ENCODE results near the gene DNM1.

Gene DNM1

DNA sequence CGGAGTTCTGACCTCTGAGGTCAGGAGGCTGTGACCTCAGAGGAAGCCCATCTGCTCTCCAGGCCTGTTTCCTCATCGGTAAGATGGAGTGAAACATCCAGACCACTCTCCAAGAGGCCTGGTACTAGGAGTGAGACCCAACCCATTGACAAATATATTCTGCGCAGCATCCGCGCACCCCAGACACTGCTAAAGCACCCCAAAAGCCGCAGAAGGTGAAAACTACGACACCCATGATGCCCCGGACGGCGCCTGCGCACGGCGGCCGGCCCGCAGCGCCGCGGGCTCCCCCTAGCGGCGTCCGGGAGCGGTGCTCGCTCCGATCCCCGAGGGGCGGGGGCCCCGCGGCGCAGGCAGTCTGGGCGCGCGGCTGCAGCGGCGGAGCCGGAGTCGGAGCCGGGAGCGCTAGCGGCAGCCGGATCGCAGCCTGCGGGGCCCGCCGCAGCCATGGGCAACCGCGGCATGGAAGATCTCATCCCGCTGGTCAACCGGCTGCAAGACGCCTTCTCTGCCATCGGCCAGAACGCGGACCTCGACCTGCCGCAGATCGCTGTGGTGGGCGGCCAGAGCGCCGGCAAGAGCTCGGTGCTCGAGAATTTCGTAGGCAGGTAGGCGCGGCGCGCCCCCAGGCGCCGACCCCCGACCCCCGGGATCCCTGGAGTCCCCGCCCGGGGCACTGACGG is at the start of gene DNM1:
Gene DNM1, plus strand, starts transcription at position 356 of the 683 bp plus-strand sequence. Its CDS starts 92 bp downstream, at position 448.
- Histone ChIP-seq H3K27me3 (ENCODE audit: control insufficient read depth, insufficient read depth, low read length) (peaks cover 28% of the 10 kb centered on the region), H3K4me1 (ENCODE audit: control insufficient read depth, insufficient read depth, low read length) (peaks cover 13% of the 10 kb centered on the region), H3K9me3 (ENCODE audit: control insufficient read depth, low read length) (no peaks in the 10 kb centered on the region), H3K4me3 (ENCODE audit: low read length) (no peak within 1 kb of the TSS), H3K36me3 (ENCODE audit: control insufficient read depth, insufficient read depth, low read length) (no peaks in the 10 kb centered on the region), H3K9ac (ENCODE audit: low read length) (peak within 1 kb of the TSS; percentile 15)

DNA sequence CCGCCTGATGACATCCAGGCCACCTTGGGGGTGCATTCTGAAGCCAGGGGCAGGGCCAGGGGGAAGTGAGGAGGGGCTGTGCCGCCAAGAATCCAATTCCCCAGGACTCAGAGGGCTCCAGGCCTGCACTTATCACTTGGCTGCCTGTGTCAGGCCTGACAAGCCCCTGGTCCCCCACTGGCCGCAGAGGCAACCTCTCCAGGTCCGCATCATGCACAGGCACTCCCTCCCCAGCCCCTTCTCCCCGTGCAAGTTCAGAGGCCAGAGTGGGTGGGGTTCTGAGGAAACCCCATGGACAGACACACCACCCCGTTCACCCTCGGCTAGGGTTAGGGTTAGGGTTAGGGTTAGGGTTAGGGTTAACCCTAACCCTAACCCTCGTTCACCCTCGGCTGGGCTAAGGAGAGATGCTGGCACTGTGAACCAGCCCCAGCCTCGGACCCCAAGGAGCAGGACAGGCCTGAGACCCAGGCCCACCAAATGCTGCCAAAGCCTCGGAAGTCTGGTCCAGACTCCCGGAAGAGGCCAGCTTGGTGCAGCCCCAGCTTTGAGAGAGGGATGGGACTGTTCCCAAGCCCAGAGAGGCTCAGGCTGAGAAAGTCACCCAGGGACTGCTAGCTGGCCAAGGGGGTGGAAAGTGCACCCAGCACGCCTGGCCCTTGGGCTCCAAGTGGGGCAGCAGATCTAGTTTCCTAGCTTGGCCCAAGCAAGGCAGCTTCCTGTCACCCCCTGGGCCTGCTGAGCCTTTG is 49.1 kb upstream of the DNM1 start:
- Histone ChIP-seq H3K4me3 (ENCODE audit: low read length) (no peak overlapping the region), H3K9ac (ENCODE audit: low read length) (no peak overlapping the region), H3K9me3 (ENCODE audit: control insufficient read depth, low read length) (no peaks in the 10 kb centered on the region), H3K27me3 (ENCODE audit: control insufficient read depth, insufficient read depth, low read length) (no peaks in the 10 kb centered on the region), H3K36me3 (ENCODE audit: control insufficient read depth, insufficient read depth, low read length) (no peaks in the 10 kb centered on the region), H3K4me1 (ENCODE audit: control insufficient read depth, insufficient read depth, low read length) (peaks cover 23% of the 10 kb centered on the region)

DNA sequence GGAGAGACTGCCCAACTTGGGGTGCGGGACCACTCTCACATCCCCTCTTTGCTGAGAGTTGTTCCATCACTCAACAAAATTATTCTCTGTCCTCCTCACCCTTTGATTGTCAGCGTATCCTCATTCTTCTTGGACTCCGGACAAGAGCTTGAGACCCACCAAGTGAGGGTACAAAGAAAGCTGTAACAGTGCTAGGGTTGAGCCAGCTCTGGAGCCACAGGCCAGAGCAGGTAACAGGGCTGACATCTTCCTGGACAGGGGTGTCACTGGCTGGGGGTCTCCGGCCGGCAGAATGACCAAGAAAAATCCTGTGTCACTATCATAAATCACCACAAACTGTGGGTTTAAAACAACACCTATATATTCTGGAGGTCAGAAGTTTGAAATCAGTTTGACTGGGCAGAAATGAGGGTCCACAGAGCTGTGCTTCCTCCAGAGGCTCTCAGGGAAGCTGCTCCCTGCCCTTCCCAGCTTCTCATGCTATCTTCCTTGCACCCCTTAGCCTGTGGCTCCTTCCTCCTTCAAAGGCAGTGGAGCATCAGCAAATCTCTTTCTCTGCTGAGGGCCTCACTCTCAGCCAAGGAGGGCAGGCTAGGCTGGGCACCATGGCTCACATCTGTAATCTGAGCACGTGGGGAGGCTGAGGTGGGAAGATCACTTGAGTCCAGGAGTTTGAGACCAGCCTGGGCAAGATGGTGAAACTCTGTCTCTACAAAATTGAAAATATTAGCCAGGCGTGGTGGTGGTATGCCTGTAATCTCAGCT is 47.3 kb upstream of the DNM1 start:
- no peak overlapping the region for H3K9ac ChIP-seq (ENCODE audit: low read length)
- H3K27me3 ChIP-seq (ENCODE audit: control insufficient read depth, insufficient read depth, low read length), result no peaks in the 10 kb centered on the region
- H3K4me1 ChIP-seq (ENCODE audit: control insufficient read depth, insufficient read depth, low read length), result peaks cover 17% of the 10 kb centered on the region
- no peak overlapping the region for H3K4me3 ChIP-seq (ENCODE audit: low read length)
- no peaks in the 10 kb centered on the region for H3K9me3 ChIP-seq (ENCODE audit: control insufficient read depth, low read length)
- no peaks in the 10 kb centered on the region for H3K36me3 ChIP-seq (ENCODE audit: control insufficient read depth, insufficient read depth, low read length)

- Histone ChIP-seq H3K9me3 (ENCODE audit: control insufficient read depth, low read length) (no peaks in the 10 kb centered on the region), H3K36me3 (ENCODE audit: control insufficient read depth, insufficient read depth, low read length) (no peaks in the 10 kb centered on the region), H3K27me3 (ENCODE audit: control insufficient read depth, insufficient read depth, low read length) (no peaks in the 10 kb centered on the region), H3K4me1 (ENCODE audit: control insufficient read depth, insufficient read depth, low read length) (peaks cover 16% of the 10 kb centered on the region), H3K4me3 (ENCODE audit: low read length) (peak overlapping the region; percentile 15), H3K9ac (ENCODE audit: low read length) (peak overlapping the region; percentile 64)
Measured at GRCh38 chr9:128159522-128159783, 43.7 kb upstream of the DNM1 start.

GRCh38 chr9:128159784-128160602 is 43.2 kb upstream of the DNM1 start, which contains the start of gene BBLN:
TSS of gene BBLN (plus strand) at chr9:128160265. CDS start at chr9:128160408, 143 bp downstream.
- Histone ChIP-seq H3K36me3 (ENCODE audit: control insufficient read depth, insufficient read depth, low read length) (no peaks in the 10 kb centered on the region), H3K9me3 (ENCODE audit: control insufficient read depth, low read length) (no peaks in the 10 kb centered on the region), H3K4me3 (ENCODE audit: low read length) (peak within 1 kb of the TSS; percentile 93), H3K9ac (ENCODE audit: low read length) (peak within 1 kb of the TSS; percentile 83), H3K27me3 (ENCODE audit: control insufficient read depth, insufficient read depth, low read length) (no peaks in the 10 kb centered on the region), H3K4me1 (ENCODE audit: control insufficient read depth, insufficient read depth, low read length) (peaks cover 16% of the 10 kb centered on the region)

- Histone ChIP-seq H3K4me3 (ENCODE audit: low read length) (peak overlapping the region; percentile 93), H3K4me1 (ENCODE audit: control insufficient read depth, insufficient read depth, low read length) (peaks cover 16% of the 10 kb centered on the region), H3K27me3 (ENCODE audit: control insufficient read depth, insufficient read depth, low read length) (no peaks in the 10 kb centered on the region), H3K36me3 (ENCODE audit: control insufficient read depth, insufficient read depth, low read length) (no peaks in the 10 kb centered on the region), H3K9ac (ENCODE audit: low read length) (peak overlapping the region; percentile 83), H3K9me3 (ENCODE audit: control insufficient read depth, low read length) (no peaks in the 10 kb centered on the region)
Measured at GRCh38 chr9:128160603-128160987, 42.6 kb upstream of the DNM1 start.

DNA sequence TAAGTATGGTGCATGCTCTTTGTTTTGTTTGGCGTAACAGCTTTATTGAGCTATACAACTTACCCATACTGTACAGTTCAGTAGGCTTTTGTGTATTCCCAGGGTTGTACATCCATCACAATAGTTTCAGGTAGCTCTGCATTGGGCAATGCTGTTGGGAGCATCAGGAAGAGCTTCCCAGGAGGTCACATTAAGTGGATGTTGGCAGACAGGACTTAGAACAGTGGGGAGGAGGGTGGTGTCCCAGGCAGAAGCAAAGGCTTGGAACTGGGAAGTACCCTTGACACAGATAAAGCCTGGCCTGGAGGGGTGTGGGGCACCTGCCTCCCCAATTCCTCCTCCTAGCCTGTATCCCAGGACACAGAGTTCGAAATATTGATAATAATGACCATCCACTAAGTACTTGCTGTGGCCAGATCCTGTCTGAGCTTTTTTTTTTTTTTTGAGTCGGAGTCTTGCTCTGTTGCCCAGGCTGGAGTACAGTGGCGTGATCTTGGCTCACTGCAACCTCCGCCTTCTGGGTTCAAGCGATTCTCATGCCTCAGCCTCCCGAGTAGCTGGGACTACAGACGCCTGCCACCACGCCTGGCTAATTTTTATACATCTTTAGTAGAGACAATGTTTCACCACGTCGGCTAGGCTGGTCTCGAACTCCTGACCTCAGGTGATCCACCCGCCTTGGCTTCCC is 41.8 kb upstream of the DNM1 start:
- Histone ChIP-seq H3K4me1 (ENCODE audit: control insufficient read depth, insufficient read depth, low read length) (peaks cover 16% of the 10 kb centered on the region), H3K9ac (ENCODE audit: low read length) (no peak overlapping the region), H3K9me3 (ENCODE audit: control insufficient read depth, low read length) (no peaks in the 10 kb centered on the region), H3K36me3 (ENCODE audit: control insufficient read depth, insufficient read depth, low read length) (no peaks in the 10 kb centered on the region), H3K4me3 (ENCODE audit: low read length) (no peak overlapping the region), H3K27me3 (ENCODE audit: control insufficient read depth, insufficient read depth, low read length) (no peaks in the 10 kb centered on the region)

DNA sequence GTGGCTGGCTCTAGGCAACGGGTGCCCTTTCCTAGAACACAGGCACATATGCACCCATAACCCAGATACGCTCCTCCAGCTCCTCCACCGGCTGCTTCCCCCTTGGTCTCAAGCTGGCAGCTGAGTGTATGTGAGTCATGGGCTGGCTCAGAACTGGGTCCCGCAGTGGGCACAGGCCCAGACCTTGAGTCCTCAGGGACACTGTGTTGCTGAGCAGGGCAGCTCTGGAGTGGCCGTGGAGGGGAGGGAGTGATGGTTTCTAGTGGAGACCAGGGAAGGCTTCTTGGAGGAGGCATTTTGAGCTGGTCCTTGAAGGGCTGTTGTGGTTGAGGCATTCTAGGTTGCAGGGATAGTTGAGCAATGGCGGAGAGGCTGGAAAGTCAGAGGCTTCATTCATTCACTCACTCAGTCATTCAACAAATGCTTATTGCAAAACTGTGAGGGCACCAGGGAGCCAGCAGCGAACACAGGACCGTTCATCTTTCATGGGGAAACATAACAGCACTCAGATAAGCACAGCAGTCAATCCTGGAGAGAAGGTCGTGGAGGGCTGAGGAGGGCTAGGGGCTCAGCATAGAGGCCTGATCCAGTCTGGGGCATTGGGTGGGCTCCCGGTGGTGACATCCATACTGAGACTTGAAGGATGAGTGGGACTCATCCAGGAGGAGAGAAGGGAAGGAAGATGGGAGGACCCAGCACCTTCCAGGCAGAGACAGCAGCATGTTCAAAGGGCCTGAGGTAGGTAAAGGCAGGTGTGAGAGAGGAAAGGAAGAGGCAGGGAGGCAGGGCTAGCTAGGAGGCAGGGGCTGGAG is 40.8 kb upstream of the DNM1 start:
- no peaks in the 10 kb centered on the region for H3K27me3 ChIP-seq (ENCODE audit: control insufficient read depth, insufficient read depth, low read length)
- H3K4me3 ChIP-seq (ENCODE audit: low read length), result no peak overlapping the region
- no peaks in the 10 kb centered on the region for H3K36me3 ChIP-seq (ENCODE audit: control insufficient read depth, insufficient read depth, low read length)
- no peaks in the 10 kb centered on the region for H3K9me3 ChIP-seq (ENCODE audit: control insufficient read depth, low read length)
- H3K9ac ChIP-seq (ENCODE audit: low read length), result no peak overlapping the region
- peaks cover 16% of the 10 kb centered on the region for H3K4me1 ChIP-seq (ENCODE audit: control insufficient read depth, insufficient read depth, low read length)

- Histone ChIP-seq H3K4me1 (ENCODE audit: control insufficient read depth, insufficient read depth, low read length) (peaks cover 16% of the 10 kb centered on the region), H3K27me3 (ENCODE audit: control insufficient read depth, insufficient read depth, low read length) (no peaks in the 10 kb centered on the region), H3K9ac (ENCODE audit: low read length) (no peak overlapping the region), H3K36me3 (ENCODE audit: control insufficient read depth, insufficient read depth, low read length) (peaks cover 4% of the 10 kb centered on the region), H3K9me3 (ENCODE audit: control insufficient read depth, low read length) (no peaks in the 10 kb centered on the region), H3K4me3 (ENCODE audit: low read length) (no peak overlapping the region)
Measured at GRCh38 chr9:128163027-128163515, 40.1 kb upstream of the DNM1 start.

DNA sequence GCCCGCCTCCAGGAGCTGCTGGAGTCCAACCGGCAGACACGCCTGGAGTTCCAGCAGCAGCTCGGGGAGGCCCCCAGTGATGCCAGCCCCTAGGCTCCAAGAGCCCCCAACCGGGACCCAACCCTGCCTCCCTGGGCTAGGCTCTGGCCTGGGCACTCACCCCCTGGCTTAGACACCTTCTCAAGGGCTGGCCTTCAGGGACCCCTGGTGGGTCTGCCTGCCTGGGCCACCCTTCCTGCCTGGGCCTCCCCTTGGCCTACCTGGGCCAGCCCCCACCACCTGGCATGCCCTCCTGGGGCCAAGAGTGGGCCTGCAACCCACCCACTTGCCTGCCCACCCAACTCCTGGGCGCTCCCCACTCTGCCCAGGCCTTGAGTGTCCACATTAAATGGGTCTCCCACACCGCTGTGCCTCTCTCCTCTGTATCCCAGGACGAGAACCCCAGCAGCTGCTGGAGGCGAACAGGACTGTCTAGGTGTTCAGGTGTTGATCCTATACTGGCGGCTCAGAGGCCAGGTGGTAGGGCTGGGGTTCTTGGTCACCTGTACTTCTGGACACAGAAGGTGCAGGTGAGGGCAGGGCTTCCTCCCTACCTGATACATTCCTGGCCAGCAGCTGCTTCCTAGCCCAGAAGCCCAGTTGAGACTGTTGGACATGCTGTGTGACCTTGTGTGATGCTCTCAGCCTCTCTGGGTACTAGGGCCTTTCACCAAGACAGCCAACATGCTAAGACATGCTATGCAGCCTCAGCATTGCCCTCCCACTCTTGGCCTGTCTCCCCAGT is 39.5 kb upstream of the DNM1 start:
- H3K36me3 ChIP-seq (ENCODE audit: control insufficient read depth, insufficient read depth, low read length), result peaks cover 4% of the 10 kb centered on the region
- H3K4me1 ChIP-seq (ENCODE audit: control insufficient read depth, insufficient read depth, low read length), result peaks cover 16% of the 10 kb centered on the region
- no peaks in the 10 kb centered on the region for H3K9me3 ChIP-seq (ENCODE audit: control insufficient read depth, low read length)
- H3K9ac ChIP-seq (ENCODE audit: low read length), result no peak overlapping the region
- H3K27me3 ChIP-seq (ENCODE audit: control insufficient read depth, insufficient read depth, low read length), result no peaks in the 10 kb centered on the region
- H3K4me3 ChIP-seq (ENCODE audit: low read length), result no peak overlapping the region

Measured in mucosa of stomach (tissue), 1 donor.